Lung microvascular endothelial cell (primary cell): ENCODE results near the gene LAMTOR2. TPM values are rescaled to one million over a fixed set of nuclear protein-coding genes. Genes with fewer than 3 reads are reported as not detected.
"Not testable (repeated sequence)": the region's sequence is repeated elsewhere in the genome, so short reads cannot be mapped to it uniquely, and the experiment has no call there.

Experiments
- DNase-seq, 2 donors: peaks; one replicate each; pipeline versions ENCODE4 v3.0.0 to v3.0.0-alpha.2; 2010; ENCODE audit warnings: low read depth in 2 of 2
- total RNA-seq: library from RNA; depleted of rRNA; stranded (reverse); fragments of >200 nt; gene quantifications from 2 replicates; pipeline ENCODE4 v1.2.1, GENCODE V29; 2014

LAMTOR2 gene
- total RNA-seq, 1 donor from 2014 or later: 98.6 TPM

DNA sequence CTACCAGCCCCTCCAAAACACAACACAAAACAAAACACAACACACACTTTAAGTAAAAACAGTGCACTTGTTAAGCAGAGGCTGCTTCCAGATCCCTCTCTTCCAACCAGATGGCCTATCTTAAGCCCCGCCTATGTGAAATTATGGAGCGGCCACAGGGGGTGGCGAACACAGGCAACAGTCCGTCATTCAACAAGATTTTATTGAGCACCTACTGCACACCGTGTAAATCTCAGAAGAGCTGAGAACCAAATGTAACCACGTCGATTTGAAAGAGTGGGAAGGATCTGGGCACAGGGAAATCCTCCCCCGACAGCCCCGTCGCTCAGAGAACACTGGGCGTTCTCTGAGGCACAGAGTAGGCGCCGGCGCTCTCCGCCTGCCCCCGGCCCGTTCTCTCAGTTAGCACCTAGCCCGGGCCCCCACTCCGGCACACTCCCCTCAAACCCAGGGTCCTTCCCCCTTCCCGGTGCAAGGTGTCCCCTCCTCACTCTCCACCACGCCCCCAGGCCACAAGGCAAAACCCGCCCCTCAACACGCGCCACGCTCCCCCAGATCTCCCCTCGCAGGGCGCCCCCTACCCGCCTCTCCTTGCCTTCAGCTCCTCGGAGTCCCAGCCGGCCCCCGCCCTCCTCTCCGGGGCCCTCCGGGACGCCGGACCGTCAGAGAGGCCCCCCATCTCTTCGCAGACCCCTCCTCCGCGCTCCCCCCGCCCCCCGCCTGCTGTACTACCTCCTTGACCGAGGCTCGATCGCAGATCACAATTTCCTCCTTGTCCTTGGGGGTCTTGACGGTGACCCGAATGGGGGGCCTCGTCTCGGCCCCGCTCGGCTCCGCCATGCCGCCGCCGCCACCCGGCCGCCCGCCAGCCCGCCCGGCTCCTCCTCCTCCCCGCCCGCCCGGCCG is 1.5 kb upstream of the LAMTOR2 start:
- DNase-seq: peak; percentile 76 to 82

GRCh38 chr1:156053768-156054499 is 648 bp upstream of the LAMTOR2 start, which contains the start of gene UBQLN4:
Gene UBQLN4 (minus strand): TSS chr1:156053798. CDS start chr1:156053701, 97 bp downstream.
- DNase-seq: peak; percentile 89 to 94

GRCh38 chr1:156055281-156056048 is 883 bp downstream of the LAMTOR2 start:
- DNase-seq: peak in 1 of 2 donors; percentile 16

DNA sequence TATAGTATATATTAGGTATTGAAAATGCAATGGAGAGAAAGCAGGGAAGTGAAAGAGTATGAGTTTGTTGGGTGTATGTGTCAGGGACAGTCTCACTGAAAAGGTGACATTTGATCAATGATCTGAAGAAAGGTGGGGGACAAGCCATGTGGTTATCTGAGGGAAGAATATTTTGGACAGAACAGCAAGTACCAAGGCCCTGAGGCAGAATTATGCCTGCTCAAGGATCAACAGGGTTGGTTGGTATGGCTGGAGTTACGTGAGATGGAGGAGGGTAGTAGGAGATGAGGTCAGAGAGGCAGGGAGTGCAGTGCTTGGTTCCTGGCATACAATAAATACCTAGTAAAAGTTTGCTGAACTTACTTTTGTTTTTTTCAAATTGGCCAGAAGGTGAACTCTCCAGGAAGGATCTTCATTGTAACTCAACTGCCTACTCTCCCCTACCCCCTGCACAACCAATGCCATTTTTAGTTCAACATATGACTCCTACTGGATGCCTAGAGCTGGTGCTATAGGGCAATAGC is 1.8 kb downstream of the LAMTOR2 start:
- no peak for DNase-seq

DNA sequence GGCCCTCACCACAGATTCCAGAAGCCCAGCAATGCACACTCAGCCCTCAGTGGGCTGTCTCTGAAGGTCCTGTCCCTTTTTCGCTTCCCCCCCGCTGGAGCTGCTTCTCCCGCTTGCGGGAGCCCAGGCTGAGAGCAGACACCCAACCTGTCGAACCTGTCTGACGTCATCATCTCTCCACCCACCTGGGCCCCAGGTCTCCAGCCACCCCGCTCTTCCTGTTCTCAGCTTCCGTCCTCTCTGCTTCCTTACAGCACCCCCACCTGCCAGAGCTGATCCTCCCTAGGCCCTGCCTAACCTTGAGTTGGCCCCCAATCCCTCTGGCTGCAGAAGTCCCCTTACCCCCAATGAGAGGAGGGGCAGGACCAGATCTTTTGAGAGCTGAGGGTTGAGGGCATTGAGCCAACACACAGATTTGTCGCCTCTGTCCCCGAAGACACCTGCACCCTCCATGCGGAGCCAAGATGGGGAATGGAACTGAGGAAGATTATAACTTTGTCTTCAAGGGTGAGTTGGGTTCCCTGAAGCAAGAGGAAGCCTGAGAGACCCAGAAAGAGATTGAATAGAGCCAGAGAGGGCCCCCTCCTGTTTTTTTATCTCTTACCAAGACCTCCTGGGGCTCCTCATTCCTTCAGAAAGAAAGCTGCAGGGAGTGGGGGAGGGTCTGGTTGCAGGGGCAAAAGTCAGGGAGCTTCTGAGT is 6.5 kb downstream of the LAMTOR2 start, which contains the start of gene RAB25:
TSS of gene RAB25 (plus strand) at position 224 of the 700 bp plus-strand sequence. CDS start at position 465, 241 bp downstream.
- DNase-seq: no peak

GRCh38 chr1:156062189-156062588 is 7.6 kb downstream of the LAMTOR2 start:
- DNase-seq: no peak

- DNase-seq: no peak
Observed at GRCh38 chr1:156063997-156064285, 9.4 kb downstream of the LAMTOR2 start.

- no peak for DNase-seq
Observed at GRCh38 chr1:156064615-156065014, 10.0 kb downstream of the LAMTOR2 start.

- no peak for DNase-seq
Observed at GRCh38 chr1:156065212-156065611, 10.6 kb downstream of the LAMTOR2 start.

- no peak for DNase-seq
Observed at GRCh38 chr1:156065871-156066270, 11.3 kb downstream of the LAMTOR2 start.

GRCh38 chr1:156067262-156067661 is 12.7 kb downstream of the LAMTOR2 start:
- no peak for DNase-seq

- peak; percentile 43 to 56 for DNase-seq
Observed at GRCh38 chr1:156069490-156070455, 15.2 kb downstream of the LAMTOR2 start.

DNA sequence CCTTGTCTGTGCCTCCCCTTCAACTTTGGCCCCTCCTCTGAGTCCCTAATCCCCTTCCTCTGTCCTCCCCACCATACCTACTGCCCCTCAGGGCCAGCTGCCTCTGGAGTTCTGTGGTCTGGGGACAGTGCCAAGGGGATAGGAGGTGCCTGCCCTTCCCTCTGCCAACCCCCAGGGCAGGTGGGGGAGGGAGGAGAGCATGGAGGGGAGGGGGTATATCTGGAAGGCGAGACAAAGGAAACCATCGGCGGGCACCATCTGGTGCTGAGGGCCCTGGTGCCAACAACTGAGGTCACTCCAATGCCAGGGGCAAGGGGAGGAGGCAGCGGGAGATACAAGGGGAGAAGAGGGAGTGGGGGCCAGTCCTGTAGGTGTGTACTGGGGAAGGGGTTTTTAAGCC is 16.0 kb downstream of the LAMTOR2 start:
- no peak for DNase-seq

DNA sequence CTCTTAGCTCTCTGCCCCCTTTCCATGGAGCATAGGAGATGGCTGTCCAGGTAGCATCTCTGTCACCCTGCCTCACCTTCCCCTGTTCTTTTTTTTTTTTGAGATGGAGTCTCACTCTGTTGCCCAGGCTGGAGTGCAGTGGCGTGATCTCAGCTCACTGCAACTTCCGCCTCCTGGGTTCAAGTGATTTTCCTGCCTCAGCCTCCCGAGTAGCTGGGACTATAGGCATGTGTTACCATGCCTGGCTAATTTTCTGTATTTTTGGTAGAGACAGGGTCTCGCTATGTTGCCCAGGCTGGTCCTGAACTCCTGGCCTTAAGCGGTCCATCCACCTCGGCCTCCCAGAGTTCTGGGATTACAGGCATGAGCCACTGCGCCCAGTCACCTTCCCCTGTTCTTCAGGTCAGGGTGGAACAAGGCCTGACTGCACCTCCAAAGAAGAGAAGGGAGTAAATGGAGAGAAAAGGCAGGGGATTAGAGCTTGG is 16.8 kb downstream of the LAMTOR2 start:
- not testable (repeated sequence) for DNase-seq

GRCh38 chr1:156072251-156072650 is 17.7 kb downstream of the LAMTOR2 start:
- no peak for DNase-seq

- DNase-seq: no peak
Observed at GRCh38 chr1:156073110-156073687, 18.6 kb downstream of the LAMTOR2 start.

GRCh38 chr1:156073740-156074139 is 19.2 kb downstream of the LAMTOR2 start:
- DNase-seq: no peak

DNA sequence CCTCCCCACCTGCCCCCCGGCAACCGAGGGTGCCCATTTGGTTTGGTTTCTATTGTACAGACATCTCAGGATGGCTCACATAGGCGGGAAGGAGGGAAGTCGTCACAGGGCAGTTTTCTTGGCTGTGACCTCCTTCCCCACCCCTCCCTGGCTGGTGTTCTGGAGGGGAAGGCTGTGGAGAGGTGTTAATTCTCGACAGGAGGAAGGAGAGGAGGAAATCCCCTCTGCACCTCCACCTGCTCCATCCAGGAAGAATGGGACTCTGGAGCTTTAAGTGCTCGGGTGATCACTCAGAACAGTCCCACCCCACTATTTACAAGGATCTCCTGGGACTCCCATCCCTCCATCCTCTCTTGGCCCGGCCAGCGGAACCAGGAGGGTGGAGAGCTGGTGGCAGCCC is 20.1 kb downstream of the LAMTOR2 start:
- DNase-seq: no peak

DNA sequence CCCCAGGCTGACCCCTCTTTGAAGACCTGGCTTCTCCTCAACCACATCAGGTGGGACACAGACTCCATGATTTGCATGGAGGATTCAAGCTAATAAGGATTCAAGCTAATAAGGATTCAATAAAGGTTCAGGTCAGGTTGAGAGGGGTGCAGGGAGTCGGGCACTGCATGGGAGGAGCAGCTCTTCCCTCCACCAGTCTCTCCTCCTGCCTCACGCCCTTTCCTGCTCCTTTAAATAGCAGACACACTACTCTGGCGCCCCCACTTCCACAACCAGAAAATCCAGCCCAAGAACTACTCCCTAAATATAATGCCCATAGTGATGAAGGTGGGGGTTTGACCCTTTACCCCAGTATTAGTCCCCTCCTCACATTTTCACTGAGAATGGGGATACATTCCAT is 20.6 kb downstream of the LAMTOR2 start:
- DNase-seq: no peak
